Fibroblast of peridontal ligament (primary cell): ENCODE results near the gene PDGFD.

Source experiments
- DNase-seq: peaks from one replicate; pipeline ENCODE4 v3.0.0-alpha.2; 2010; ENCODE audit errors: extremely low read depth

PDGFD gene

GRCh38 chr11:104164028-104164520 is at the start of gene PDGFD:
Gene PDGFD (minus strand): TSS chr11:104164147.
- DNase-seq: peak; percentile 55

- no peak for DNase-seq
These were observed 43.0 kb upstream of the PDGFD start for GRCh38 chr11:104206936-104207335.

- no peak for DNase-seq
These were observed 41.9 kb upstream of the PDGFD start for GRCh38 chr11:104205838-104206237.

GRCh38 chr11:104200688-104201087 is 36.7 kb upstream of the PDGFD start:
- DNase-seq: no peak

- DNase-seq: no peak
These were observed 35.1 kb upstream of the PDGFD start for GRCh38 chr11:104199053-104199452.

GRCh38 chr11:104198576-104198975 is 34.6 kb upstream of the PDGFD start:
- DNase-seq: no peak

- peak; percentile 38 for DNase-seq
These were observed 27.2 kb upstream of the PDGFD start for GRCh38 chr11:104191124-104191523.

GRCh38 chr11:104183593-104183992 is 19.6 kb upstream of the PDGFD start:
- no peak for DNase-seq

GRCh38 chr11:104175769-104176168 is 11.8 kb upstream of the PDGFD start:
- no peak for DNase-seq

- DNase-seq: no peak
These were observed 5.1 kb upstream of the PDGFD start for GRCh38 chr11:104169091-104169490.

GRCh38 chr11:104165014-104165413 is 1.1 kb upstream of the PDGFD start:
- no peak for DNase-seq

GRCh38 chr11:104163100-104164027 is 583 bp downstream of the PDGFD start:
- DNase-seq: peak; percentile 37

- peak; percentile 65 for DNase-seq
These were observed 2.0 kb downstream of the PDGFD start for GRCh38 chr11:104161751-104162450.

GRCh38 chr11:104159356-104159755 is 4.6 kb downstream of the PDGFD start:
- peak; percentile 2 for DNase-seq

- DNase-seq: no peak
These were observed 8.6 kb downstream of the PDGFD start for GRCh38 chr11:104155375-104155774.

GRCh38 chr11:104154296-104154695 is 9.7 kb downstream of the PDGFD start:
- no peak for DNase-seq

- DNase-seq: no peak
These were observed 10.9 kb downstream of the PDGFD start for GRCh38 chr11:104152941-104153505.

- peak; percentile 42 for DNase-seq
These were observed 12.3 kb downstream of the PDGFD start for GRCh38 chr11:104151404-104152204.

GRCh38 chr11:104148706-104149105 is 15.2 kb downstream of the PDGFD start:
- DNase-seq: peak; percentile 47

- peak; percentile 70 for DNase-seq
These were observed 15.9 kb downstream of the PDGFD start for GRCh38 chr11:104148074-104148473.

GRCh38 chr11:104146943-104147342 is 17.0 kb downstream of the PDGFD start:
- DNase-seq: no peak

GRCh38 chr11:104146421-104146820 is 17.5 kb downstream of the PDGFD start:
- no peak for DNase-seq
